K562 (cell line): ENCODE data around the gene CFAP92. TPM values are rescaled to one million over a fixed set of nuclear protein-coding genes. Genes with fewer than 3 reads are reported as not detected.

Experiments
- BHLHE40 ChIP-seq: IDR thresholded peaks from 2 replicates; pipeline ENCODE4 v1.6.1; 2011; ENCODE audit warnings: low read length, improper control_type of control experiment
- CREBBP ChIP-seq: IDR thresholded peaks from one replicate; pipeline ENCODE4 v1.6.1; 2012; ENCODE audit warnings: low read depth, mild to moderate bottlenecking, control low read depth, inconsistent platforms, low read length
- KDM2B ChIP-seq: fragments of 250-450 bp; sonication (Bioruptor Pico); IDR thresholded peaks from 2 replicates; pipeline ENCODE4 v1.8.0; 2021; ENCODE audit warnings: mild to moderate bottlenecking, moderate library complexity
- KLF13 ChIP-seq: fragments of 450-650 bp; IDR thresholded peaks from 2 replicates; pipeline ENCODE4 v1.6.1; 2016; ENCODE audit warnings: missing genetic modification characterization, low read depth, mild to moderate bottlenecking, missing compliant biosample characterization, moderate library complexity, borderline replicate concordance
- RBM34 ChIP-seq: fragments of 200-400 bp; formaldehyde crosslinking; IDR thresholded peaks from 2 replicates; pipeline ENCODE4 v1.6.1; 2018; ENCODE audit warnings: low read length, borderline replicate concordance; ENCODE audit not compliant: insufficient read depth
- ZBTB1 ChIP-seq: sonication (generic); formaldehyde crosslinking; IDR thresholded peaks from 2 replicates; pipeline ENCODE4 v1.8.1; 2023; ENCODE audit warnings: missing genetic modification reagents, low read depth, mild to moderate bottlenecking, borderline replicate concordance
- ZNF384 ChIP-seq: IDR thresholded peaks from 2 replicates; pipeline ENCODE4 v1.6.1; 2012; ENCODE audit warnings: low read depth, low read length, improper control_type of control experiment
- ZNF584 ChIP-seq: fragments of 200-800 bp; sonication (Bioruptor generic); IDR thresholded peaks from 2 replicates; pipeline ENCODE4 v1.6.1; 2016; ENCODE audit warnings: low read depth, mild to moderate bottlenecking, missing genetic modification characterization, missing compliant biosample characterization
- polyA plus RNA-seq, 8 experiments: library from polyadenylated mRNA; depleted of rRNA in 4 of 8; stranded (reverse) in 5 of 8; unstranded in 3 of 8; fragments of >200 nt; fragmentation: Nextera tagmentation in 2 of 8; fragmentation: Illumina TruSeq in 1 of 8; extraction: Ambion mirVana in 2 of 8; extraction: Trizol in 1 of 8; gene quantifications; 2 replicates each; pipeline versions ENCODE4 v1.2.1 to v1.2.3, GENCODE V29; 2011 to 2014; ENCODE audit warnings: inconsistent platforms in 1 of 8, missing spikeins in 1 of 8
- total RNA-seq, 7 experiments: library from RNA; depleted of rRNA in 6 of 7; stranded (reverse); fragments of >200 nt in 6 of 7; fragmentation: Illumina TruSeq in 2 of 7; extraction: Trizol in 2 of 7; gene quantifications; 2 replicates each; pipeline versions ENCODE4 v1.2.1 to v1.2.3, GENCODE V29; 2011 to 2021; ENCODE audit warnings: low replicate concordance in 1 of 7
- TF ChIP-seq, protein P1 (sequence below): fragments of 200-800 bp; sonication (Bioruptor generic); IDR thresholded peaks from 2 replicates; pipeline ENCODE4 v1.6.1; 2016; ENCODE audit warnings: missing genetic modification characterization, missing compliant biosample characterization
- TF ChIP-seq, protein P2 (sequence below): fragments of 450-650 bp; IDR thresholded peaks from 2 replicates; pipeline ENCODE4 v1.6.1; 2016; ENCODE audit warnings: mild to moderate bottlenecking, moderate library complexity

CFAP92 gene
- total and polyA plus RNA-seq, 9 of the 15 experiments (the other 6 are each of a cell fraction or from before 2014, with no cell fraction given) = 0.06 to 0.62 (median 0.36) TPM

DNA sequence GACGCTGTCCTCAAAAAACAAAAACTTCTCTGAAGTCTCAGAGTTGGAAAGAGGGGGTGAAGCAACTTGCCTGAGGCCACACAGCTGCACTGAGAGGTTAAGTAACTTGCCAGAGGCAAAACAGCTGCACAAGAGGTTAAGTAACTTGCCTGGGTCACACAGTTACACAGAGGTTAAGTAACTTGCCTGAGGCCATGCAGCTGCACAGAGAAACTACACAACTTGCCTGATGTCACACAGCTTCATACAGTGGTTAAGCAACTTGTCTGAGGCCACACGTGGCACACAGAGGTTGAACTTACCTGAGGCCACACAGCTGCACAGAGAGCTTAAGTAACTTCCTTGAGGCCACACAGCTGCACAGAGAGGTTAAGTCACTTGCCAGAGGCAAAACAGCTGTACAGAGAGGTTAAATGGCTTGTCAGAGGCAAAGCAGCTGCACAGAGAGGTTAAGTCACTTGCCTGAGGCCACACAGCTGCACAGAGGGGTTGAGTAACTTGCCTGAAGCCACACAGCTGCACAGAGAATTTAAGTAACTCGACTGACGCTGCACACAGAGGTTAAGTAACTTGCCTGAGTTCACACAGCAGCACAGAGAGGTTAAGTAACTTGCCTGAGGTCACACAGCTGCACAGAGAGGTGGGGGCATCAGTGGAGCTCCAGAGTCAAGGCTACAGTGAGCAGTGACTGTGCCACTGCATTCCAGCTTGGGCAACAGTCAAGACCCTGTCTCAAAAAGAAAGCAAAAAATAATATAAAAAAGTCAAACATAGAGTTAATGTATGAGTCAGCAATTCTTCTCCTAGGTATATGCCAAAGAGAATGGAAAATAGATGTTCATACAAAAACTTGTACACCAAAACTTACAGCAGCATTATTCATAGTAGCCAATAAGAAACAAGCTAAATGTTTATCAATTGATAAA is 126.4 kb downstream of the CFAP92 start (continued):
- TF ChIP-seq KLF13 (tag) = no peak
- no peak for TF ChIP-seq ZBTB1 (CRISPR knock-in tag)
- TF ChIP-seq, protein P1, sequence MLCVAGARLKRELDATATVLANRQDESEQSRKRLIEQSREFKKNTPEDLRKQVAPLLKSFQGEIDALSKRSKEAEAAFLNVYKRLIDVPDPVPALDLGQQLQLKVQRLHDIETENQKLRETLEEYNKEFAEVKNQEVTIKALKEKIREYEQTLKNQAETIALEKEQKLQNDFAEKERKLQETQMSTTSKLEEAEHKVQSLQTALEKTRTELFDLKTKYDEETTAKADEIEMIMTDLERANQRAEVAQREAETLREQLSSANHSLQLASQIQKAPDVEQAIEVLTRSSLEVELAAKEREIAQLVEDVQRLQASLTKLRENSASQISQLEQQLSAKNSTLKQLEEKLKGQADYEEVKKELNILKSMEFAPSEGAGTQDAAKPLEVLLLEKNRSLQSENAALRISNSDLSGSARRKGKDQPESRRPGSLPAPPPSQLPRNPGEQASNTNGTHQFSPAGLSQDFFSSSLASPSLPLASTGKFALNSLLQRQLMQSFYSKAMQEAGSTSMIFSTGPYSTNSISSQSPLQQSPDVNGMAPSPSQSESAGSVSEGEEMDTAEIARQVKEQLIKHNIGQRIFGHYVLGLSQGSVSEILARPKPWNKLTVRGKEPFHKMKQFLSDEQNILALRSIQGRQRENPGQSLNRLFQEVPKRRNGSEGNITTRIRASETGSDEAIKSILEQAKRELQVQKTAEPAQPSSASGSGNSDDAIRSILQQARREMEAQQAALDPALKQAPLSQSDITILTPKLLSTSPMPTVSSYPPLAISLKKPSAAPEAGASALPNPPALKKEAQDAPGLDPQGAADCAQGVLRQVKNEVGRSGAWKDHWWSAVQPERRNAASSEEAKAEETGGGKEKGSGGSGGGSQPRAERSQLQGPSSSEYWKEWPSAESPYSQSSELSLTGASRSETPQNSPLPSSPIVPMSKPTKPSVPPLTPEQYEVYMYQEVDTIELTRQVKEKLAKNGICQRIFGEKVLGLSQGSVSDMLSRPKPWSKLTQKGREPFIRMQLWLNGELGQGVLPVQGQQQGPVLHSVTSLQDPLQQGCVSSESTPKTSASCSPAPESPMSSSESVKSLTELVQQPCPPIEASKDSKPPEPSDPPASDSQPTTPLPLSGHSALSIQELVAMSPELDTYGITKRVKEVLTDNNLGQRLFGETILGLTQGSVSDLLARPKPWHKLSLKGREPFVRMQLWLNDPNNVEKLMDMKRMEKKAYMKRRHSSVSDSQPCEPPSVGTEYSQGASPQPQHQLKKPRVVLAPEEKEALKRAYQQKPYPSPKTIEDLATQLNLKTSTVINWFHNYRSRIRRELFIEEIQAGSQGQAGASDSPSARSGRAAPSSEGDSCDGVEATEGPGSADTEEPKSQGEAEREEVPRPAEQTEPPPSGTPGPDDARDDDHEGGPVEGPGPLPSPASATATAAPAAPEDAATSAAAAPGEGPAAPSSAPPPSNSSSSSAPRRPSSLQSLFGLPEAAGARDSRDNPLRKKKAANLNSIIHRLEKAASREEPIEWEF (CRISPR knock-in tag) = no peak
- no peak for TF ChIP-seq ZNF384
- TF ChIP-seq, protein P2, sequence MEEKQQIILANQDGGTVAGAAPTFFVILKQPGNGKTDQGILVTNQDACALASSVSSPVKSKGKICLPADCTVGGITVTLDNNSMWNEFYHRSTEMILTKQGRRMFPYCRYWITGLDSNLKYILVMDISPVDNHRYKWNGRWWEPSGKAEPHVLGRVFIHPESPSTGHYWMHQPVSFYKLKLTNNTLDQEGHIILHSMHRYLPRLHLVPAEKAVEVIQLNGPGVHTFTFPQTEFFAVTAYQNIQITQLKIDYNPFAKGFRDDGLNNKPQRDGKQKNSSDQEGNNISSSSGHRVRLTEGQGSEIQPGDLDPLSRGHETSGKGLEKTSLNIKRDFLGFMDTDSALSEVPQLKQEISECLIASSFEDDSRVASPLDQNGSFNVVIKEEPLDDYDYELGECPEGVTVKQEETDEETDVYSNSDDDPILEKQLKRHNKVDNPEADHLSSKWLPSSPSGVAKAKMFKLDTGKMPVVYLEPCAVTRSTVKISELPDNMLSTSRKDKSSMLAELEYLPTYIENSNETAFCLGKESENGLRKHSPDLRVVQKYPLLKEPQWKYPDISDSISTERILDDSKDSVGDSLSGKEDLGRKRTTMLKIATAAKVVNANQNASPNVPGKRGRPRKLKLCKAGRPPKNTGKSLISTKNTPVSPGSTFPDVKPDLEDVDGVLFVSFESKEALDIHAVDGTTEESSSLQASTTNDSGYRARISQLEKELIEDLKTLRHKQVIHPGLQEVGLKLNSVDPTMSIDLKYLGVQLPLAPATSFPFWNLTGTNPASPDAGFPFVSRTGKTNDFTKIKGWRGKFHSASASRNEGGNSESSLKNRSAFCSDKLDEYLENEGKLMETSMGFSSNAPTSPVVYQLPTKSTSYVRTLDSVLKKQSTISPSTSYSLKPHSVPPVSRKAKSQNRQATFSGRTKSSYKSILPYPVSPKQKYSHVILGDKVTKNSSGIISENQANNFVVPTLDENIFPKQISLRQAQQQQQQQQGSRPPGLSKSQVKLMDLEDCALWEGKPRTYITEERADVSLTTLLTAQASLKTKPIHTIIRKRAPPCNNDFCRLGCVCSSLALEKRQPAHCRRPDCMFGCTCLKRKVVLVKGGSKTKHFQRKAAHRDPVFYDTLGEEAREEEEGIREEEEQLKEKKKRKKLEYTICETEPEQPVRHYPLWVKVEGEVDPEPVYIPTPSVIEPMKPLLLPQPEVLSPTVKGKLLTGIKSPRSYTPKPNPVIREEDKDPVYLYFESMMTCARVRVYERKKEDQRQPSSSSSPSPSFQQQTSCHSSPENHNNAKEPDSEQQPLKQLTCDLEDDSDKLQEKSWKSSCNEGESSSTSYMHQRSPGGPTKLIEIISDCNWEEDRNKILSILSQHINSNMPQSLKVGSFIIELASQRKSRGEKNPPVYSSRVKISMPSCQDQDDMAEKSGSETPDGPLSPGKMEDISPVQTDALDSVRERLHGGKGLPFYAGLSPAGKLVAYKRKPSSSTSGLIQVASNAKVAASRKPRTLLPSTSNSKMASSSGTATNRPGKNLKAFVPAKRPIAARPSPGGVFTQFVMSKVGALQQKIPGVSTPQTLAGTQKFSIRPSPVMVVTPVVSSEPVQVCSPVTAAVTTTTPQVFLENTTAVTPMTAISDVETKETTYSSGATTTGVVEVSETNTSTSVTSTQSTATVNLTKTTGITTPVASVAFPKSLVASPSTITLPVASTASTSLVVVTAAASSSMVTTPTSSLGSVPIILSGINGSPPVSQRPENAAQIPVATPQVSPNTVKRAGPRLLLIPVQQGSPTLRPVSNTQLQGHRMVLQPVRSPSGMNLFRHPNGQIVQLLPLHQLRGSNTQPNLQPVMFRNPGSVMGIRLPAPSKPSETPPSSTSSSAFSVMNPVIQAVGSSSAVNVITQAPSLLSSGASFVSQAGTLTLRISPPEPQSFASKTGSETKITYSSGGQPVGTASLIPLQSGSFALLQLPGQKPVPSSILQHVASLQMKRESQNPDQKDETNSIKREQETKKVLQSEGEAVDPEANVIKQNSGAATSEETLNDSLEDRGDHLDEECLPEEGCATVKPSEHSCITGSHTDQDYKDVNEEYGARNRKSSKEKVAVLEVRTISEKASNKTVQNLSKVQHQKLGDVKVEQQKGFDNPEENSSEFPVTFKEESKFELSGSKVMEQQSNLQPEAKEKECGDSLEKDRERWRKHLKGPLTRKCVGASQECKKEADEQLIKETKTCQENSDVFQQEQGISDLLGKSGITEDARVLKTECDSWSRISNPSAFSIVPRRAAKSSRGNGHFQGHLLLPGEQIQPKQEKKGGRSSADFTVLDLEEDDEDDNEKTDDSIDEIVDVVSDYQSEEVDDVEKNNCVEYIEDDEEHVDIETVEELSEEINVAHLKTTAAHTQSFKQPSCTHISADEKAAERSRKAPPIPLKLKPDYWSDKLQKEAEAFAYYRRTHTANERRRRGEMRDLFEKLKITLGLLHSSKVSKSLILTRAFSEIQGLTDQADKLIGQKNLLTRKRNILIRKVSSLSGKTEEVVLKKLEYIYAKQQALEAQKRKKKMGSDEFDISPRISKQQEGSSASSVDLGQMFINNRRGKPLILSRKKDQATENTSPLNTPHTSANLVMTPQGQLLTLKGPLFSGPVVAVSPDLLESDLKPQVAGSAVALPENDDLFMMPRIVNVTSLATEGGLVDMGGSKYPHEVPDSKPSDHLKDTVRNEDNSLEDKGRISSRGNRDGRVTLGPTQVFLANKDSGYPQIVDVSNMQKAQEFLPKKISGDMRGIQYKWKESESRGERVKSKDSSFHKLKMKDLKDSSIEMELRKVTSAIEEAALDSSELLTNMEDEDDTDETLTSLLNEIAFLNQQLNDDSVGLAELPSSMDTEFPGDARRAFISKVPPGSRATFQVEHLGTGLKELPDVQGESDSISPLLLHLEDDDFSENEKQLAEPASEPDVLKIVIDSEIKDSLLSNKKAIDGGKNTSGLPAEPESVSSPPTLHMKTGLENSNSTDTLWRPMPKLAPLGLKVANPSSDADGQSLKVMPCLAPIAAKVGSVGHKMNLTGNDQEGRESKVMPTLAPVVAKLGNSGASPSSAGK = no peak
- TF ChIP-seq BHLHE40 = no peak
- no peak for TF ChIP-seq RBM34
- no peak for TF ChIP-seq ZNF584
- TF ChIP-seq CREBBP = no peak
- no peak for TF ChIP-seq KDM2B
